Measurements from ENCODE around the gene OIT3.
A peak's percentile ranks its signal among the peaks of the same experiment; 100 is the strongest.

OIT3 gene

GRCh38 chr10:72953687-72954086, 60.1 kb downstream of the OIT3 start:
- DNase-seq, result peak; percentile 16

- DNase-seq, result peak; percentile 9
These were observed 60.7 kb downstream of the OIT3 start for GRCh38 chr10:72954230-72954595.

GRCh38 chr10:72954596-72955554, 61.3 kb downstream of the OIT3 start, which contains the start of gene PLA2G12B:
Gene PLA2G12B, minus strand, starts transcription at chr10:72954806. Its CDS starts 121 bp downstream, at chr10:72954685.
- DNase-seq, result peak; percentile 4

- no peak for DNase-seq
These were observed 62.5 kb downstream of the OIT3 start for GRCh38 chr10:72956001-72956400.

GRCh38 chr10:72976886-72977285, 83.3 kb downstream of the OIT3 start:
- no peak for DNase-seq

- DNase-seq, result no peak
These were observed 86.2 kb downstream of the OIT3 start for GRCh38 chr10:72979709-72980108.

GRCh38 chr10:72980348-72980747, 86.8 kb downstream of the OIT3 start:
- no peak for DNase-seq

GRCh38 chr10:72981028-72981881, 87.7 kb downstream of the OIT3 start:
- DNase-seq, result no peak

- DNase-seq, result no peak
These were observed 88.5 kb downstream of the OIT3 start for GRCh38 chr10:72981882-72982529.

Measured in retina (tissue), 1 donor.